Stimulated activated CD4-positive, alpha-beta T cell treated with anti-CD3 and anti-CD28 coated beads, Interleukin-4, amount 100 ng/mL, for 4 hours (primary cell): Measurements from ENCODE around the gene HMHB1.

Experiments
- DNase-seq, 2 experiments: peaks; one replicate each; pipeline ENCODE4 v3.0.0-alpha.2; 2020

HMHB1 gene

GRCh38 chr5:143812085-143812705 is at the start of gene HMHB1:
HMHB1 (plus strand) TSS chr5:143812161.
- no peak for DNase-seq

- no peak for DNase-seq
These were observed 49.2 kb upstream of the HMHB1 start for GRCh38 chr5:143762636-143763220.

DNA sequence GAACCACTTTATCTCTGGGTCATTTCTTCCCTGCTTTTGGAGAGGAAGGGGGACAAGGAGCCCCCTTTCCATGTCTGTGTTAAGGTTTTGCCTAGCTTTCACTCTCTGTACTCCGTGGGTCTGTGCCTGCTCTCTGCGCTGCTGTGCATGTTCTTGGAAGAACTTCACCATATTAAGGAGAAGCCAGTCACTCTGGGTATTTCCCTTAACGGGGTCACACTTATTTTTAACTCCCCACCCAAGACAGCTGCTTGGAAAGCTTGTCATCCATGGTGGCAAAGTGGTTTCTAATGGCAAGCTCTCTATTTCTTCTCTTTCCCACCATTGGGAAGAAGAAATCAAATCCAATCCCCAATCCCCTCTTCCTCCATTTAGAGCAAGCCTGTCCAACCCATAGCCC is 44.8 kb upstream of the HMHB1 start:
- DNase-seq, result no peak

DNA sequence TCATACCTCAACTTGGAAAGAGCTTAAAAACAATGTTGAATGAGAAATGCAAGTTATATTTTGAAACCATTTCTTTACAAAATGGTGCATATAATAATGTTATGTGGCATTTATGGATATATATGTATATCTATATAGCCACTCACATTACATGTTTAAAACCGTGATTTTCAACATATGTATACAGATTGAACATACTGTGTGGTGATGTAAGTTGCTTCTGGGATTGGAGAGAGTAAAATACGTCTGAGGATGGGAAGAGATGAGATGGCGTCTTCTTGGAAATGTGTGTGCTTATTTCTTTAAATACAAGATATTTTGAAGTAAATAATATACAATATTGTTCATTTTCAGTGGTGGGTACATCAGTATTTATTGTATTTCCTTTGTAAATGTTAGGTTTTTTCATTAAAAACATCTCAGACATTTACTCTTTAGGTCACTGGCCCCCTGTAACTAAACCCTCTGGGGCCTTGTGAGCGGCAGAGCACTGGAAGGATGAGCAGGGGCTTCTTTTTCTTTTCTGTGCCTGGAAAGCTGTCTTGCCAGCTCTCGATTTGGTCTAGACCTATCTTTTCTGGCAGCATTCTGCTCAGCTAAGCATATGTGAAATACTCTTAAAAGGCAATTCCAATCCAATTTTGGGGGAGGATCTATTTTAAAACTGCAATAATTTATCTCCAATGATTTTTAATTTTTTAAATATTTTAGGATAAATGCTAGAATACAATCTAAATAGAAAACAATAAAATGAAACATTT is 42.8 kb upstream of the HMHB1 start:
- no peak for DNase-seq

DNA sequence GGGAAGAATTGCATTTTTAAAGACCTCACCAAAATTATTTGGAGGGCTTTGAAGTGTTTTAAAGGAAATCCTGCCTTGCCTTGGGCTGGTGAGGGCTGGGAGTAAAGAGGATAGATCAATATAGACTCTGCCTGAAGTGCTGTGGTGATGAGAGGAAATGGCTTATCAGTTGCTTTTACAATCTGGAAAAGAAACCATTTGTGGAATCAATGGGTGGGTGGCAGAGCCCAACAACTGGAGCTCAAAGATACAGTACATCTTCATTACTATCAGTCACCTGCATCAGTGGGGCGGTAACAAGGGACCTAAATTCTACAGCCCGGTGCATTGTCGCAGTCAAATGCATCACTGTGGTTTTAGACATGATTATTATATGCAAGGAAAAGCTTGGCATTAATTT is 41.5 kb upstream of the HMHB1 start:
- no peak for DNase-seq

DNA sequence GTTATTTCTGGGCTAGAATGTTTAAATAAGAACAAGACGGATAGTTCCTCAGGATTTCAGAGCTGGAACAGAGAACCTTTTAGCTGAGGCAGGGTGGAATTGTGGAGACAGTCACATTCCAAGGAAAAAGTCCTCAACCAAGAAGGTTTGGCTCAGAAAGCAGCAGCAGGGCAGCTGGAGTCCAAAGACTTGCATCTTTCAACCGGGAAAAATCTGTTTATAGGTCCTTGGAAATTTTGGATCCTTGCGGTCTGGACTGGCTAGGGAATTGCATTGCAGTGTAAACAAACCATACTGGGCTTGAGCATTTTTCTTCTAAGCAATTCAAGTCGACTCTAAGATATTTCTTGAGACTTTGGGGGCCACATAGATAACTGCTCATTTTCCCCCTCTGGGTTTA is 40.8 kb upstream of the HMHB1 start:
- DNase-seq, result no peak

- no peak for DNase-seq
These were observed 40.4 kb upstream of the HMHB1 start for GRCh38 chr5:143771602-143772001.

- no peak for DNase-seq
These were observed 39.3 kb upstream of the HMHB1 start for GRCh38 chr5:143772621-143773020.

- DNase-seq, result no peak
These were observed 36.7 kb upstream of the HMHB1 start for GRCh38 chr5:143775258-143775657.

GRCh38 chr5:143776951-143777350 is 35.0 kb upstream of the HMHB1 start:
- no peak for DNase-seq

DNA sequence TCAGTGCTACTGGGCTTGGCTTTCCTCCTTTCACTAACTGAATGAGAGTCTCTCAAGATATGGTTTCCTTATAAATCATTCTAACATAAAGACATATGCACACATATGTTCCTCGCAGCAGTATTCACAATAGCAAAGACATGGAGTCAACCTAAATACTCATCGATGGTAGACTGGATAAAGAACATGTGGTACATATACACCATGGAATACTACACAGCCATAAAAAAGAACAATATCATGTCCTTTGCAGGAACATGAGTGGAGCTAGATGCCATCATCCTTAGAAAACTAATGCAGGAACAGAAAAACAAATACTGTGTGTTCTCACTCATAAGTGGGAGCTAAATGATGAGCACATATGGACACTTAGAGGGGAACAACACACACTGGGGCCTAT is 32.5 kb upstream of the HMHB1 start:
- DNase-seq, result no peak

- DNase-seq, result no peak
These were observed 29.9 kb upstream of the HMHB1 start for GRCh38 chr5:143781993-143782520.

DNA sequence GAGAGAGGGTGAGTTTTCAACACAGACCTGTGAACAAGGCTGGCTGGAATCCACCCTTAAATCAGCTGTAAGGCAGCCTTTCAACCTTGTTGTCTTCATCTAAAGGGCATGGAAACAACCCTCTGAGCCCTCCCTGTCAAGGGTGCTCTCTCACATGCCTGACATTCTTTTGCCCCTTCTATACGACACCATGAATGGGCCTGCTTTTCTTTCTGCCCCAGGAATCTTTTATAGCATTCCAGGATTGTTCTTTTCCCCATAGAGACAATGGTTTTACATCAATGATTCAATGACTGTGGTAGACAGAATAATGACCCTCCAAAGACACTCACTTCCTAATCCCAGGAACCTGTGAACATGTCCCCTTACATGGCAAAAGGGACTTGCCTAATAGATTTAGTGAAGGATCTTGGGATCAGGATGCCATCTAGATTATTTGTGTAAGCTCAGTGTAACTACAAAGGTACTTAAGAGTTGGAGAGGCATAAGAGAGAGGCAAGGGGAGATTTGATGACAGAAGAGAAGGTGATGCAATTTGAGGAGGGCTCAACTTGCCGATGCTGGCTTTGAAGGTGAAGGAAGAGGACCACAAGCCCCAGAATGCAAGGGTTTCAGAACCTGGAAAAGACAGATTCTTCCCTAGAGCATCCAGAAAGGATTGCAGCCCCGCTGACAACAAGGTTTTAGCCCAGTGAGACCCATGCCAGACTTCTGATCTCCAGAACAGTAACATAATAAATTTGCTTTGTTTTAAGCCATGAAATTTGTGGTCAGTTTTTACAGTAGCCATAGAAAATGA is 29.2 kb upstream of the HMHB1 start:
- DNase-seq, result no peak

DNA sequence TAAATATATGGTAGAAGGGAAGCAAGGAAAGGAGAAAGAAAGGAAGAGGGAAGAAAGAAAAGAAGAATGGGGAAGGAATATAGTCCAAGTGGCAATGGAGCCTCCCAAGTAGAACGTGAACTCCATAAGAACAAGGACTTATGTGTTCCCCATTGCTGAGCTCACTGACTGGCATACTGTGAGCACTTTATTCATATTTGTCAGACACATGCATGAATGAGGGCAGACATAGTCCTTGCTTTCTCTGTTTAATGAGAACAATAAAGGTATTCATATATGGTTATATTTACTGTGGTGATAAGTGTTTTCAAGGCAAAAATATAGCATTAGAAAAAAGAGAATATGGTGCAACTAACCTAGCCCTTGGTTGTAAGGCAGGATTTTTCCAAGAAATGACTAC is 23.6 kb upstream of the HMHB1 start:
- DNase-seq, result no peak

GRCh38 chr5:143790457-143791112 is 21.4 kb upstream of the HMHB1 start:
- no peak for DNase-seq

DNA sequence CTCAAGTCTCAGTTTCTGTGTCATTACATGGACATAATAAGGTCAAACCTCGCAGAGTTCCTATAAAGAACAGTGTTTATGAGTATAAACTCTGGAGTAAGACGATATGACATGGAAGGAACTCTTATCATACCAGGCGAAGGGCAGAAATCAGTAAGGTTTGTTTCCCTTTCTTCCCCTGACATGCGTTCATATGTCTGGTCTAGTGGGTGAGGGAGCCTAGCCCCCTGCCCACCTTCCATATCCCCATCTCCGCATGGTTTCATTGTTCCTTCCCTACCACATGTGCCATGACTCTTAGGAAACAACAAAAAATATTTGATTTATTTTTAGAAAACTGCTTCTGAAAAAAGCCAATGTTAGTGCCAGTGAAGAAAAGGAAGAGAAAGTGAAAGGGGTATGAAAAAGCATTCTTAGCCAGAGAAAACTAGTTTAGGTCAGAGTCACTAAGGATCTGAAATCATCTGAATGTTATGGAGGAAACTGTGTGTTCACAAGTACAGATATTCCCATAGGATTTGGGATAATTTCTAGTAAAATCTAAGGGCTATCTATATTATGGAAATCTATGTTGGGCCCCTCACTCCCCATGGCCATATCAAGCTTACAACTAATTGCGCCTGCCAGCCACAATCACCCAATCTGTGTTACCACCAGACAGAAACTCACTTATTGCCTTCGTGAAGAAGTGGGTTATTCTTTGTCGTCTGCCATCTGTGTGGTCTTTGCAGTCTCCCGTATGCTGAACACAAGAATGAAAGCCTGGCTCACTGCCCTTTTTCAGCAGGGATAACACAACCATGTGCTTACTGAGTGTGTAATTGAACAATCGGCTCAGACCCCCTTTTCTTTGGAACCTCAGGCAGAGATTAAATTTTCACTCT is 19.9 kb upstream of the HMHB1 start:
- DNase-seq, result no peak

GRCh38 chr5:143793249-143793648 is 18.7 kb upstream of the HMHB1 start:
- DNase-seq, result no peak

- DNase-seq, result no peak
These were observed 15.8 kb upstream of the HMHB1 start for GRCh38 chr5:143796125-143796524.

DNA sequence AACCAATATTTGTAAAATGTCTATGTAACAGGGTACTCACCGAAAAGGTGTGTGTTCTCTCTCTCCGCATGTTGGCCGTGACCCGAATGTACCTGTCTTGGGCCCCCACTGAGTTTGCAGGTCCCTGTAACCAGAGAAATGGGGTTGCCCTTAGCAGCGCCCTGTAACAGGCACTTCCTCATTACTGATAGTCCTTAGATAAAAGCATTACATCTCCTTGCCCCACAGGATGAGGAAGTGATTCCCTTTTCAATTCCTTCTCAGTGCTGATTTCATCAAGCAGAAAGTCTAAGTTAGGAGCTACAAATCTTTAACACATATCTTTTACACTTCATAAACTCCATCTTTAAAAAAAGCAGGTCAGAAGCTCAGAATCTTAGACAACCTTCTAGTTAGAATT is 15.2 kb upstream of the HMHB1 start:
- DNase-seq, result no peak

GRCh38 chr5:143800715-143801114 is 11.2 kb upstream of the HMHB1 start:
- DNase-seq, result no peak

- no peak for DNase-seq
These were observed 10.6 kb upstream of the HMHB1 start for GRCh38 chr5:143801252-143801939.
